Cortex of kidney (tissue), 1 donor: ENCODE measurements around the gene DNAH7.

ENCODE experiments used
- DNase-seq: peaks from one replicate; lab custom pipeline; 2025; lab: John Stamatoyannopoulos, UW

Gene DNAH7

DNA sequence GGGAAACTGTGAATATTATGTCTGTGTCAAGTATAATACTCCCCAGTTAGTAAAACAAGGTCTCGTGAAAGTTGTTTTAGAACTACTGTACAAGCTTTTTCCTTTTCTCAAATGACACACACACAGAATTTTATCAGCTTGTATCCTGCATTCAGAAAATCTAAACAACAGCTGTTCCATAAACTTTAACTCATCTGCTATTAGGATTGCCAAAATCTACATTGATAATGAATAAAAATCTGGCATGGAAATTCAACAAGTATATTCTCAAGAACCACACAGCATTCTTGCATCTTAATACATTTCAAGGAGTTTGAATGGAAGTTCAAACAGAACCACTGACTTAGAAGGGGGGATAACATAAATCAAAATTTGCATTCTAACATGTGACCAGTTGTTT is 260.4 kb downstream of the DNAH7 start:
- no peak for DNase-seq

- DNase-seq, result no peak
Observed at GRCh38 chr2:195805283-195805976, 263.2 kb downstream of the DNAH7 start.

GRCh38 chr2:195795879-195796278 is 272.8 kb downstream of the DNAH7 start:
- no peak for DNase-seq

GRCh38 chr2:195793881-195794280 is 274.8 kb downstream of the DNAH7 start:
- no peak for DNase-seq

- DNase-seq, result no peak
Observed at GRCh38 chr2:195782156-195782555, 286.5 kb downstream of the DNAH7 start.

DNA sequence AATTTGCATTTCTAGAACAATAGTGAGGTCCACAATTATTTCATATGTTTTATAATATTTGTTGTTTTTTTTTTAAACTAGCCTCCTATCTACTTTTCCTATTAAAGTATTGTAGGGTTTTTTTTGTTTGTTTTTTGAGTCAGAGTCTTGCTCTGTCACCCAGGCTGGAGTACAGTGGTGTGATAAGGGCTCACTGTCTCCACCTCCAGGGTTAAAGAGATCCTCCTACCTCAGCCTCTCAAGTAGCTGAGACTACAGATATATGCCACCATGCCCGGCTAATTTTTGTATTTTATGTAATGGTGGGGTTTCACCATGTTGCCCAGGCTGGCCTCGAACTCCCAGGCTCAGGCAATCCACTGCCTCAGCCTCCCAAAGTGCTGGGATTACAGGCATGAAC is 289.1 kb downstream of the DNAH7 start:
- no peak for DNase-seq

DNA sequence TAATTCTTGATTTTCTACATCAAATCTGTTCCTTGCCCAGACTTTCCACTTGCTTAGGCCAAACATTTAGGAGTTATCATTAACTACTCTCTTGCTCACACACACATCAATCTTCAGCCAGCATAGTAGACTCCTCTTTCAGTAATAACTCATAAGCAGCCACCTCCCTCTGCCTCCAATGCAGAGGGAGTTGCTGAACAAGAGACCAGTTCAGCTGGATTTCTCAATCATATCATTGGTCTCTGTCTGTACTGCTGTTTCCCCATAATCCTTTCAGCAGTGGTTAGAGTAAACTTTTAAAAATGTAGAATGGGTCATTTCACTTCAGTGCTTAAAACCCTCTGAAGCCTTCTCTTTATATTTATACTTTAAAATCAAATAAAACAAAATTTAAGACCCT is 298.7 kb downstream of the DNAH7 start:
- no peak for DNase-seq

GRCh38 chr2:195768431-195768830 is 300.2 kb downstream of the DNAH7 start:
- no peak for DNase-seq

DNA sequence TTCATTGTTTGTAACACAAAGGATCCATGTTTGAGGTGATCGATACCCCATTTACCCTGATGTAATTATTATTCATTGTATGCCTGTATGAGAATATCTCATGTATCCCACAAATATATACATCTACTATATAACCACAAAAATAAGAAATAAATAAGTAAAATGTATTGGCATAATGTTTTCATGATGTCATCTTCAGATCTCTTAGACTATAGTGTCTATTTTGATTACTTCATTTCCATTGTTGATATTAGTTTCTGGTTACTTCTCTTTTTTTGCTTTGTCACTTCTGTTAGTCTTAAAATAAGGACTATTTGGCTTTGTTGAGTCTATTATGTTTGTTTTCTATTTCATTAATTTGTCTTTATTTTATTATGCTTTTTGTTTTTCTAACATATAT is 301.9 kb downstream of the DNAH7 start:
- no peak for DNase-seq

- DNase-seq, result no peak
Observed at GRCh38 chr2:195763866-195764265, 304.8 kb downstream of the DNAH7 start.

GRCh38 chr2:195759877-195760276 is 308.8 kb downstream of the DNAH7 start:
- DNase-seq, result no peak

- DNase-seq, result no peak
Observed at GRCh38 chr2:195758846-195759245, 309.8 kb downstream of the DNAH7 start.

GRCh38 chr2:195756218-195756942 is 312.3 kb downstream of the DNAH7 start:
- no peak for DNase-seq

DNA sequence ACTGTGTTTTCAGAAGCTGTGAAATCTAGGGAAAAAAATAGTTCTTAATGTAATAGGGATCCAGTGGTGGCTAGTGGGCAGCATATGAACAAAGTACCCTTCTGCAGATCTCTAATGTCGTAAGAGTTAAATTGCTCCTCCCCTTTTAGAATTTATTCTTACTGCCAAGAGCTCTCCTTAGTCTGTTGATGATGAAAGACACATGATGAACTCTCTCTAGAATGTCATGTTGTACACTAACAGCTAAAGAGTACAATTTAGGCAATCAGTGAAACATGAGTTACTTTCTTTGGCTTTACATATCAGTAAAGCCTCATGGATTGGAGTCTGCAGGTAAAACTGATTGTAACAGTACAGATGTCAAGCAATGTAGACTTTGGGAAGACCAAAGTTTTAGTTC is 327.4 kb downstream of the DNAH7 start:
- no peak for DNase-seq

DNA sequence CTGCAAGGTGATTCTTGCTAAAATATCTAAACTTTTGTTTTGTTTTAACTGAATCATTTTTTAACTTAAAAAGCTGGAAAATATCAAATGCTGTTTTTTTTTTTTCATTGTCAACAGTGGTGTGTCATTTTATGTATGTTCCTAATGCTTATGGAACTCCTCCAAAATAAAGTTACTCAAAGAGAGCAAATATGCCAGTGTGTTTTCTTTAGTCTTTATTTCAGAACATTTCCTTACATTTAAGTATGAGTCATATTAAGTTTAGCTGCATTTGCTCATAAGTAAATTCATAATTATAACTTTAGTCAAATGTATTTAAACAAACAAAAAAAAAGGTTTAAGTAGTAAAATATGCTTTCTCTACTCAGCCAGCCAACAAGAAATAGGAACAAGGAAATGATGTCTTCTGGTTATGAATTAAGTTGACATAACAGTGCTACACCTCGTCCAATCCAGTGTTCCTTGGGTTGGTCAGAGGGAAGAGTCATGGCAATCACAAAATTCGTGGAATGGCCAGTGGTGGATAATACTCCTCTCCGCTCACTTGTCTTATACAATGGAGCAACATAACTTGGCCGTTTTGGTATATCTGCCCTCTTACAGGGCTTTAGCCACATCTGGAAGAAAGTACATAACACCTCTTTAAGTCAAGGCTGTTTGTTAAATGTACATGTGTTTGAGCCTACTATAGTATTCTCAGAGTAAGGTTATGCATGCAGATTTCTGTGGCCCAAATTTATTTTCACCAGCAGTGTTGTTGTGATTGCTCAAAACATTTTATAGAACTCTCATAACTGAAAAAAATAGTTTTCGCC is 330.9 kb downstream of the DNAH7 start:
- no peak for DNase-seq

GRCh38 chr2:195735347-195735746 is 333.3 kb downstream of the DNAH7 start:
- no peak for DNase-seq

DNA sequence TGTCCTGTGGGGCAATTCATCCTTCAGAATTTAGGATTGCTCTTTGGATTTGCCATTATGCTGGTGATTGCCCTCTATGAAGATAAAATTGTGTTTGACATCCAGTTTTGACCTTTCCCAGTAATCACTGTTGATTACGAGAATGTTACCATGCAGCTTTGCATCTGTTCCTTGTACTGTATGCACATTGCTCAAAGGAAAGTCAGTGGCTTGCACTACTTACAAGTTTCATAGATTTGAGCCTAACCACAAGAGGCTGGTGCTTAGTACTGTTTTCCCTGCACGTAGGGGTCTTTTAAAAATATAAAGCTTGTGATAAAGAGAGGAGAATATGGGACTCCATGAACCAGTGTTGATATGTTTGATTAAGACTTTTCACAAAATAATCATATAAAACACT is 333.7 kb downstream of the DNAH7 start:
- DNase-seq, result no peak

- no peak for DNase-seq
Observed at GRCh38 chr2:195734395-195734794, 334.2 kb downstream of the DNAH7 start.

DNA sequence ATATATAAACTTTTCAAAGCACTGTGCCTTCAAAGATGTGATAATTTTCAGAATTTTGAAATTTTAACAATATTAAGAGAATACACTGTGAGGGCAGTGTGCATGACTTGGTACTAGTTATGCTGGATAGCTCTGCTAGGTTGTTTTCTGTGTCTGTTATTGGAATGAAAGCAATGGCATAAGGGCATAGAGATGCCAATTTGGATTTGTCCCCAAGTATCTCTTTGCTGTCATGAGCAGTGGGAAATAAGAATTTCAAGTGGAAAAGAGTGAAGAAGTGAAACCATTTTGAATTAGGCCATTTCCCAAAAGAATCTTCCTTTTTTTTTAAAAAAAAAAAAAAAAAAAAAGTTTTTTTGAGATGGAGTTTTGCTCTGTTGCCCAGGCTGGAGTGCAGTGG is 334.8 kb downstream of the DNAH7 start:
- no peak for DNase-seq

GRCh38 chr2:195732574-195732973 is 336.1 kb downstream of the DNAH7 start:
- no peak for DNase-seq

GRCh38 chr2:195730912-195731311 is 337.7 kb downstream of the DNAH7 start:
- no peak for DNase-seq

DNA sequence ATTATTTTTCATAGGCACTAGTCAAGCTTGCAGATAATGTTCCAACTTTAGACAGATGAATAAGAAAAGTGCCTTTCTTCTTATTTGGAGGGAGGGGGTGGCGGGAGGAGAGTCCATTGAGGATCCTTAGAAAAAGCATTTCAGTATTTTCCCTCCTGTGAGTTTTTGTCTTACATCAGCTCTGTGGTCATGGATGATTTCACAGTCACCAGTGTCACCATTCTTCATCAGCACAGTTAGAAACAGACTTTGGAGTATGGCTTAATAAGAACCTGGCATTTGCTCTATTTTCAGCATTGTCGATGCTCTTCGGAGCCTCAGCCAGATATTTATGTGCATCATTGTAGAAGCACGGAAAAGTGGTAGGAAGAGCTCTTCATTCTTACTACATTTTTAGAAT is 341.5 kb downstream of the DNAH7 start:
- DNase-seq, result no peak

GRCh38 chr2:195722075-195722474 is 346.6 kb downstream of the DNAH7 start:
- DNase-seq, result no peak
